NT2/D1 (cell line): ENCODE results near the gene PRL.

Experiments used
- DNase-seq: peaks from one replicate; pipeline ENCODE4 v3.0.0-alpha.2; 2011; ENCODE audit warnings: low read depth, low spot score
- H3K27me3 ChIP-seq: 2 replicates; pipeline ENCODE4 v1.6.0; 2011; ENCODE audit warnings: mild to moderate bottlenecking; ENCODE audit not compliant: insufficient read length, insufficient read depth
- H3K36me3 ChIP-seq: 2 replicates; pipeline ENCODE4 v1.6.1; 2011; ENCODE audit warnings: mild to moderate bottlenecking, low read length, mixed read lengths; ENCODE audit not compliant: insufficient read depth, insufficient read length
- H3K4me1 ChIP-seq: 2 replicates; pipeline ENCODE4 v1.5.1; 2011; ENCODE audit not compliant: insufficient read depth, insufficient read length
- H3K4me3 ChIP-seq: 2 replicates; pipeline ENCODE4 v1.5.1; 2011; ENCODE audit warnings: low read depth; ENCODE audit not compliant: insufficient read length
- H3K9ac ChIP-seq: 2 replicates; pipeline ENCODE4 v1.6.0; 2011; ENCODE audit warnings: low read depth; ENCODE audit not compliant: insufficient read length
- H3K9me3 ChIP-seq: 2 replicates; pipeline ENCODE4 v1.5.1; 2011; ENCODE audit warnings: mild to moderate bottlenecking, low read length; ENCODE audit not compliant: insufficient read depth
- SUZ12 ChIP-seq: IDR thresholded peaks from 2 replicates; pipeline ENCODE4 v1.6.1; 2011; ENCODE audit not compliant: insufficient read length, insufficient read depth; ENCODE audit errors: extremely low read depth
- YY1 ChIP-seq: IDR thresholded peaks from 2 replicates; pipeline ENCODE4 v1.6.1; 2011; ENCODE audit not compliant: insufficient read length, insufficient read depth
- ZNF274 ChIP-seq: IDR thresholded peaks from 2 replicates; pipeline ENCODE4 v1.6.1; 2011; ENCODE audit warnings: mild to moderate bottlenecking, low read depth, low read length

The PRL gene

DNA sequence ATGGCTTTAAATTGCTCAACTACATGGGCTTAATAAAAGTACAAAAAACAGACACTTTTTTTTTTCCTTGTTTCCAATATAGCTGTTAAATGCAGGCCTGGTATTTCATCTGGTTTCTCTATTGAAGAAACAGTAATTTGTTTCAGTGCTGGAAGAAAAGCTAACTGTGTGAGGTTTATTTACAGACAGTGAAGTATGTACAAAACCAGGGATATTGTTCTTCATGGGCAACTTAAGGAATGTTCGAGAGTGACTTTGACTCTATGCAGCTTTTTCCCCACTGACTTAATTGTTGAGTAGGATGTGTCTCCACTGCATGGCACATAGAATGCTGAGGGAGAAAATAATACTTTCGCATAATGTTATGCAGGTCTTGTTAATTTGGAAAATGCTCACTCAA is 31.0 kb upstream of the PRL start:
- Histone ChIP-seq H3K4me3 (no peak overlapping the region), H3K27me3 (no peaks in the 10 kb centered on the region), H3K4me1 (no peaks in the 10 kb centered on the region), H3K36me3 (no peaks in the 10 kb centered on the region), H3K9me3 (no peaks in the 10 kb centered on the region), H3K9ac (no peak overlapping the region)
- no peak for DNase-seq
- no peak for TF ChIP-seq YY1

- no peak overlapping the region for H3K4me3 ChIP-seq
- no peaks in the 10 kb centered on the region for H3K36me3 ChIP-seq
- H3K9ac ChIP-seq: no peak overlapping the region
- TF ChIP-seq YY1 (no peak), SUZ12 (no peak), ZNF274 (no peak)
- no peaks in the 10 kb centered on the region for H3K27me3 ChIP-seq
- H3K9me3 ChIP-seq: no peaks in the 10 kb centered on the region
- no peaks in the 10 kb centered on the region for H3K4me1 ChIP-seq
- DNase-seq: no peak
Observed at GRCh38 chr6:22326500-22326899, 29.7 kb upstream of the PRL start.

DNA sequence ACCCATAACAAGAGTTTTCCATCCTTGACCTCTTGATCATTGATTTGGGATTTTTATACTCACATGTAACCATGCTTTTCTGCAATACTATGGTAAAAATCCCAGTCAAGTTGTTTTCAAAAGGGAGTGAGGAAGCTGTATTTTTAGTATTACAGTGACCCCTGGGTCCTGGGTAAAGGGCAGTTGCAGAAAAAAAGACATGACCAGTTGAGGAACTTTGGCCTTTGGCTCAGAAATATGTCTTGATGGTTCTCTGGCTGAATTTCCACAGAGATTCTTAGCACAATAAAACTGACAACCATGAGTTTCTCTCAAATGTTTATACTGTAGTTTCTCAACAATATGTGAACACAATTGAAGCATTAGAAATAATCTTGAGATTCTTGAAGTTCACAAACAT is 28.6 kb upstream of the PRL start:
- no peaks in the 10 kb centered on the region for H3K4me1 ChIP-seq
- TF ChIP-seq YY1: no peak
- no peak for TF ChIP-seq SUZ12
- no peak for TF ChIP-seq ZNF274
- no peak overlapping the region for H3K4me3 ChIP-seq
- H3K27me3 ChIP-seq: no peaks in the 10 kb centered on the region
- no peaks in the 10 kb centered on the region for H3K36me3 ChIP-seq
- no peak for DNase-seq
- no peaks in the 10 kb centered on the region for H3K9me3 ChIP-seq
- H3K9ac ChIP-seq: no peak overlapping the region

- Histone ChIP-seq H3K4me1 (no peaks in the 10 kb centered on the region), H3K9me3 (peaks cover 4% of the 10 kb centered on the region; the same call in 1 of the 2 replicates), H3K36me3 (no peaks in the 10 kb centered on the region), H3K4me3 (no peak overlapping the region), H3K9ac (no peak overlapping the region), H3K27me3 (no peaks in the 10 kb centered on the region)
- DNase-seq: no peak
- TF ChIP-seq ZNF274 (no peak), SUZ12 (no peak), YY1 (no peak)
Observed at GRCh38 chr6:22323848-22324247, 27.0 kb upstream of the PRL start.

DNA sequence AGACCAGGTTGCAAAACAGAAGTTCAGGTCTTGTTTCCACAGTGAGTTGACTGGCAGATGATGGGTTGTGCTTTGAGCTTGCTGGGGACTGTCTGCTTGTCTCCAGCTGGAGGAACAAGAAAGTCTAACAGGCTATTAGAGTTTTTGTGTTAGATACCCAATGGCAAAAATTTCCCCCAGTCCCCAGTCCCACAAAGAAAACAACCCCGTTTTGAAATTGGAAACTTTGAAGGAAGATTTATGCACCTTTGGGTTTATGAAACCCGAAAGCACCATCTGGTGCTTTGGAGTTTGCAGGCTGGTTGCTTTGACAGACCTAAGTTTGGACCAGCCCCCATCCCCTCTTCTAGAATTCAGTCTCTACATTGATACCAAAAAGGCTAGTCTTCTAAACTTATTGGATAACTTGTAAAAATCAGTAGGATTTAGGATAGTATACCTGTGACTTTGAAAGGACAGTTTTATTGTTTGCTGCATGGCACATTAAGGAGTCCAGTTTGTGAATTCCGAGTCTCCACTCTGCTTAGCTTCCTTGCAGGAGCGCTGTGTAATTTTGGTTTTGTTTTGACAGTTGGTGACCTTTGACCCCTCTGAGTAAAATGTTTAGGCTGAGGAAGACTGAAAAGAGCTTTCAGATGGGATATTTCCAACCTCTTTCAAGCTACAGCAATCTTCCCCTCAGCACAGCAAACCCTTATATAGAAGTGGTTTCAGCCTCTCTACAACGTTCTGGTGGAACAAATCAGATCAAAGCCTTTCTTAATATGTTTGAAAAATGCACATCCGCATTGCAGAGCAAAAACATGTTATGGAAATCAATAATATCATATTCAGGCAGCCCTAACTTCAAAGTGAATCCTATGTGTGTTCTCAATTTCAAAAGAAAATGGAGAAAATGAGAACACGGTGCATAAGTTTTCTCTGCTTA is 25.5 kb upstream of the PRL start:
- Histone ChIP-seq H3K4me3 (no peak overlapping the region), H3K27me3 (no peaks in the 10 kb centered on the region), H3K36me3 (no peaks in the 10 kb centered on the region), H3K9me3 (peaks cover 19% of the 10 kb centered on the region; the same call in 1 of the 2 replicates), H3K4me1 (no peaks in the 10 kb centered on the region), H3K9ac (no peak overlapping the region)
- TF ChIP-seq YY1 (no peak), ZNF274 (no peak), SUZ12 (no peak)
- DNase-seq: no peak

GRCh38 chr6:22320750-22321149 is 23.9 kb upstream of the PRL start:
- no peaks in the 10 kb centered on the region for H3K4me1 ChIP-seq
- H3K9ac ChIP-seq: no peak overlapping the region
- no peak overlapping the region for H3K4me3 ChIP-seq
- no peaks in the 10 kb centered on the region for H3K36me3 ChIP-seq
- no peak for DNase-seq
- no peaks in the 10 kb centered on the region for H3K27me3 ChIP-seq
- peaks cover 25% of the 10 kb centered on the region for H3K9me3 ChIP-seq
- TF ChIP-seq ZNF274 (no peak), SUZ12 (no peak)

DNA sequence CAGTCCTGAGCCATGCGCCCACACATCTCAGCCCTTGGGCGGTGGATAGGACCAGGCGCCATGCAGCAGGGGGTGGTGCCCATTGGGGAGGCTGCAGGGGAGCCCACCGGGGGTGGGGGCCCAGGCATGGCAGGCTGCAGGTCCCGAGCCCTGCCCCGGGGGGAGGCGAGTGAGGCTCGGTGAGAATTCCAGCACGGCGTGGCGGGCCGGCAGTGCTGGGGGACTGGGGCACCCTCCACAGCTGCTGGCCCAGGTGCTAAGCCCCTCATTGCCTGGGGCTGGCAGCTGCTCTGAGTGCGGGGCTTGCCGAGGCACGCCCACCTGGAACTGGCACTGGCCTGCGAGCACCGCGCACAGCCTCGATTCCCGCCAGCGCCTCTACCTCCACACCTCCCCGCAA is 21.6 kb upstream of the PRL start:
- H3K27me3 ChIP-seq: no peaks in the 10 kb centered on the region
- DNase-seq: no peak
- H3K4me1 ChIP-seq: no peaks in the 10 kb centered on the region
- TF ChIP-seq ZNF274 (no peak), YY1 (no peak)
- no peak overlapping the region for H3K9ac ChIP-seq
- no peaks in the 10 kb centered on the region for H3K36me3 ChIP-seq
- peaks cover 46% of the 10 kb centered on the region for H3K9me3 ChIP-seq
- no peak overlapping the region for H3K4me3 ChIP-seq

DNA sequence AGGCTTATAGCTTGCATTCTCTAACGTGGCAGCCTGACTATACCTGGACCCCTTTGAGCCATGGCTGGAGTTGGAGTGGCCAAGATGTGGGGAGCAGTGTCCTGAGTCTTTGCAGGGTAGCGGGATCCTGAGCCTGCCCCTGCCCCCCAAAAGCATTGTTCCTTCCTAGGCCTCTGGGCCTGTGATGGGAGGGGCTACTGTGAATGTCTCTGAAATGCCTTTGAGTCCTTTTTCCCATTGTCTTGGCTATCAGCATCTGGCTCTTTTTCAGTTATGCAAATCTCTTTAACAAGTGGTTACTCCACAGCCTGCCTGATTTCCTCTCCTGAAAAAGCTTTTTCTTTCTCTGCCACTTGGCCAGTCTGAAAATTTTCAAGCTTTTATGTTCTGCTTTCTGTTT is 17.0 kb upstream of the PRL start:
- H3K9ac ChIP-seq: no peak overlapping the region
- peak; percentile 57 for DNase-seq
- no peak overlapping the region for H3K4me3 ChIP-seq
- H3K36me3 ChIP-seq: no peaks in the 10 kb centered on the region
- H3K9me3 ChIP-seq: peaks cover 73% of the 10 kb centered on the region
- no peaks in the 10 kb centered on the region for H3K27me3 ChIP-seq
- H3K4me1 ChIP-seq: no peaks in the 10 kb centered on the region
- TF ChIP-seq SUZ12 (no peak), ZNF274 (no peak), YY1 (no peak)
